GM19395 (cell line): ENCODE results near the gene RFNG.
A peak's percentile ranks its signal among the peaks of the same experiment; 100 is the strongest.
"Not testable (repeated sequence)": the region's sequence is repeated elsewhere in the genome, so short reads cannot be mapped to it uniquely, and the experiment has no call there.

Experiments
- ATAC-seq: cut with Tn5 transposase; IDR thresholded peaks from one replicate; pipeline ENCODE4 v1.9.1; 2021; ENCODE audit warnings: mild to moderate bottlenecking, moderate library complexity; ENCODE audit not compliant: unreplicated experiment

The RFNG gene

DNA sequence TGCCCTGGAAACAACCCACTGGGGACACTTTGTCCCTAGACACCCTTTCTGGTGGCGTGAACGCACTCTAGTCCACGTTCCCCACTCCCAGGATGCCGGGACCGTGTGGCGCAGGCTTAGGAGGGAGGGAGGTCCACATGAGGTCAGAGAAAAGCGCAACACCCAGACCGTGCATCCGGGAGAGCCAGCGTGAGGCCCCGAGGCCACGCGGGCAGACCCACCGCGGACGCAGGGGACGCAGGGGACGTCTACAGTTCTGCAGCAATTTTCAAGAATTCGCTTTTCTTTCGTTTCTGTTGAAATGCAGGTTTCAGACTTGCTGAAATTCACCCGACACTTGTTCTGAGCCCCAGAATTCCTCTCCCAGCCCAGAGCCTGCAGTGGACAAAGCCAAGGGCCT lies 4.7 kb downstream of the RFNG start:
- no peak for ATAC-seq

DNA sequence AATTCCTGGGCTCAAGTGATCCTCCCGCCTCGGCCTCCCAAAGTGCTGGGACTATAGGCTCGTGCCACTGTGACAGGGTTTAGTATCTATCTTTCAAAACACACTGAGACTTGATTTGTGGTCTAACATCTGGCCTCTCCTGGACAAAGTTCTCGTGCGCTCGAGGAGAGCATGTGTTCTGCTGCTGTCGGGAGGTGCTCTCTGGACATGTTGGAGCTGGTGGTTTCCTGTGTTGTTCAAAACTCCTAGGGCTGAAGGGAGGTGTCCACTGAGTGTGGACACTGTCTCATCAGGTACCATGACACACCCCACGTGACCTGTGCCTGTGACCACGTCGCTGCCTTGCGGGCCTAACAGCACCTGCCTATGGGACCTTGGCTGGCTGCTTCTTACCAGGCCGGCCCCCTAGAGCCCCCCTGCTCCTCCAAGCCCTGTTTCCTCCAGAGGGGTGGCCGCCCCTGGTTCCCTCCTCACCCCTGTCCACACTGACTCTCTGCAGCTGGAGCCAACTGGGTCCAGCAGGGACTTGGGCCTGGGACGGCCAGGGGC lies 5.6 kb downstream of the RFNG start:
- ATAC-seq: no peak

DNA sequence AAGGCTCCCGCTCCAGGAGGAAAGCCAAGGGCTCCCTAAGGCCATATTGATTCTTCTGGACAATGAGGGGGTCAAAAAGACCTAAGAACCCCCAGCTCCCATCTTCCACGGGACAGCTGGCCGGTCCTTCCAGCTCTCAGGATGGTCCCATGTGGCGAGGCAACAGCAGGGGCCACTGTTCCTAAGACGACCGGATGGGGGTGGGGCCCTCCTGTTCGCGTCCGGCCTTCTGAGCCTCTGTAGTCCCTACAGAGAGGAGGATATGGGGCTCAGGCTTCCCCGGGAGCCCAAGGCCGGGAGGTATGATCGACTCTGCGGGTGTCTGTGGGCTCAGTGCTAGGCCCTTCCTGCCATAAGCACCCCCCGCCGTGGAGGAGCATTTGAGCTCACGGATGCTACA lies 8.1 kb downstream of the RFNG start:
- ATAC-seq: no peak

DNA sequence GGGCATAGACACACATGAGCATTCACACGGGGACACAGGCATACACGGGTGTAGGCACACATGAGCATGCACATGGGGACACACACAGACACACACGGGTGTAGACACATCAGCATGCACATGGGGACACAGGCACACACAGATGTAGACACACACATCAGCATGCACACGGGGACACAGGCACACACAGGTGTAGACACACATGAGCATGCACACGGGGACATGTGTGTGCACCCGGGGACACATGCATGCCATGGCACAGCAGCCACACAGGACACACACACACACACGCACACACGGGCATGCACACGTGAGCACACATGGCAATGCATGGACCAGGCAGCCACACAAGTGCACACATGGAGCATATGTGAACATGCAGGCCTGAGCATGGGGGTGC lies 9.0 kb downstream of the RFNG start:
- ATAC-seq: no peak

DNA sequence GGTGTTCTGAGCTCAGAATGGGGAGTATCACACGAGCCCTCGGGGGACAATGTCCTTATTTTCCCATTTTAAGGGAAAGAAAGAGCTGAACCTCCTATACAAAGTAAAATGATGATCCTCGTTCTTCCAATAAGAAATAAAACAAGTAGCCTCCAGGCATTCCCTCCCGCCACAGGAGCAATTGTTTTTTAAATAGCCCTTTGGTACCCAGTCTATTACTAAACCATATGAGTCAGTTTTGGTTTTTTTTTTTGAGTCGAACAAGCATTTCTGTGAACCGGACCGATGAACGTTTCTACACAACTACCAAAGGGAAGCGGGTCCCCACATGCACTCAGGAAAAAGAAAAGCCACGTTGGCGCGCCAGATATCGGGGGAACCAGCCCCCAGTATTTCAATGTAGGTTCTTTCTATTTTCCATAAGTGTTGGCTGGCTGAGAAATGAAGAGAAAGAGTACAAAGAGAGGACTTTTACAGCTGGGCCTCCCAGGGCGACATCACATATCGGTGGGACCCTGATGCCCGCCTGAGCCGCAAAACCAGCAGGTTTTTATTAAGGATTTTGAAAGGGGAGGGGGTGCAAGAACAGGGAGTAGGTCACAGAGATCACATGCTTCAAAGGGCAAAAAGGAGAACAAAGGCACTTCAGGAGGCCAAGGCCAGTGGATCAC lies 10.3 kb downstream of the RFNG start:
- no peak for ATAC-seq

DNA sequence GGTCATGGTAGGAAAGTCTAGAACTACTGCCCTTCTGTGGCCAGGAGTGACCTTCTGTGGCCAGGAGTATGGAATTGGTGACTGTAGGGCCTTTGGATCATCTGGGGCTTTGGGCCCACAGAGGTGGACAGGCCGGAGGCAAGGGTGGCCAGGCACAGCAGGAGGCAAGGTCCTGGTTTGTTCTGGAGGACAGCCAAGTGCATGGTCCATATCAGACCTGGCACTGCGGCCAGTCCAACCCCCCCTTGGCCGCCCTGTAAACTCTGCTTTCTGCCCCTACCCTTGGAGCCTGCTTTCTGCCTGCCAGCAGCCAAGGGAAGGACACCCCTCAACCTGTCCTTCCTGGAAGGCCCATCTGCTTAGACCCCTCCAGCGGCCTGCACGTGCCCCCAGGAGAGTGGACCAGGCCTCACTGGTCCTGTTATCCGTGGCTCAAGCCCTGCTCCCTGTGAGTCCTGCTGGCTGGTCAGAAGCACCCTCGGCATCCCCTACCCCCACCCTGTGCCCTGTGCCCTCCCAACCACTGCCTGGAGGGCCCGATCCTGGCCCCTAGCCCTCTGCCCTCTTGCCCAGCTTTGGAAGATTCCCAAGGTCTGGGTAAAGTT lies 11.8 kb downstream of the RFNG start:
- no peak for ATAC-seq

DNA sequence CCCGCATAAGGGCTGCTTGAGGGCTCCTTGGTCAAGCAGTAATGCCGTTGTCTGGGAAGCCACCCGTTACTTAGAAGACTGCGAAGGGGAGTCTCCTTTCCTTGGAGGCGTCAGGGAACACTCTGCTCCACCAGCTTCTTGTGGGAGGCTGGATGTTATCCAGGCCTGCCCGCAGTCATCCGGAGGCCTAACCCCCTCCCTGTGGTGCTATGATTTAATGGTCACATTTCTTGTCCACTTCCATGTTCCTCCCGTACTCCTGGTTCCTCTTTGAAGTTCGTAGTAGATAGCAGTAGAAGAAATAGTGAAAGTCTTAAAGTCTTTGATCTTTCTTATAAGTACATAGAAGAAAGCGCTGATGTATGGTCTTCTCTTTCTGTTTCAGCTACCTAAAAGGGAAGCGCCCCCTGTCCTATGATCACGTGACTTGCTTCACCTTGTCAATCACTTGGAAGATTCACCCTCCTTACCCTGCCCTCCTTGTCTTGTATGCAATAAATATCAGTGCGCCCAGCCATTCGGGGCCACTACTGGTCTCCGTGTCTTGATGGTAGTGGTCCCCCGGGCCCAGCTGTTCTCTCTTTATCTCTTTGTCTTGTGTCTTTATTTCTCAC lies 12.7 kb downstream of the RFNG start:
- ATAC-seq: not testable (repeated sequence)

DNA sequence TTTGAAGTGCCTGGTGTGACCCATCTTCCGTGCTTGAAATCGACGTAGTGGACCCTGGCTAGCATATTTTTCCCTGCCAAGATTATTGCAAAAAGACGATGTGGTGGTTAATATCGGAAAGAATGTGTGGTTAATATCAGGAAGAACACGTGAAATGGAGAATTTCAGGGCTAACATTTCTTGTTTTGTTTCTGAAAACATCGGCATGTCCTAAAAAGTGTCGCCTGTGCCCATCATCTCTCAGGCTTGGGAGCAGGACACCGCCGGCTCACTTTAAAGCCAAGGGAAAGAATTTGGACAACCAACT lies 13.8 kb downstream of the RFNG start:
- ATAC-seq: no peak

DNA sequence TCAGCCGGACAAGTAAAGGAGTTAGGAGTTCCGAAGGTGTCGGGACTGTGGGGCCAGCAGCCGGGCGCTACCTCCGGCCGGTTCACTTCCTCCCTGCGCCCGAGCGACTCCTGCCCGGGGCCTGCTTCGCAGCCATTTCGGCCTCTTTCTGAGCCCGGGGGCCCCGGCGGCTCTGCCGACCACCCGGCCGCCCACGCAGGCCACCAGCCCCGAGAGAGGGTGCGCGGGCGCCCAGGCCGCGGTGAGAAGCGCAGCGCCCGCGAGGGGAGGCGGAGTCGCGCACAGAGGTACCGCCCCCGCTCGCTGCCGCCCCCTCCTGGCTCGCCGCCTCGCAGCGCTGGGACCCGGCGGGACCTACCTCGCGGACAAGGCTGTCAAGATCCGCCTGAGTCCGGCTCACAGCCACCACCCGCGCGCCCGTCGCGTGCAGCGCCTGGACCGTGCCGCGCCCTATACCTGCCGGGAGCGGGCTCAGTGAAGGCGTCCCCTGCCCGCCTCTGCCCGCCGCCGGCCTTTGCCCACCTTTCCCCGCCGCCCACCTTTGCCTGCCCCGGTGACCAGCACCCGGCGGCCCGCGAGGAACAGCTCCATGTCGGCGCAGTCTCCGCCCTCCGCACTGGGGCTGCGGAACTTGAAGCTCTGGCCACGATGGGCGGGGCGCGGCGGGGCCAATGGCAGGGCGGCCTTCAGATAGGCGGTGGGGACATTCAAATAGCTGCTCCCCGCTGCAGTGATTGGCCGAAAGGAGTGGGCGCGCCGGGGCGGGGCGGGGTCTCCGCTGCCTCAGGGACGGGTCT lies 14.3 kb downstream of the RFNG start, which contains the start of gene DCXR:
Gene DCXR, minus strand, starts transcription at position 606 of the 797 bp plus-strand sequence. Its CDS starts 15 bp downstream, at position 591.
- ATAC-seq: peak; percentile 89

DNA sequence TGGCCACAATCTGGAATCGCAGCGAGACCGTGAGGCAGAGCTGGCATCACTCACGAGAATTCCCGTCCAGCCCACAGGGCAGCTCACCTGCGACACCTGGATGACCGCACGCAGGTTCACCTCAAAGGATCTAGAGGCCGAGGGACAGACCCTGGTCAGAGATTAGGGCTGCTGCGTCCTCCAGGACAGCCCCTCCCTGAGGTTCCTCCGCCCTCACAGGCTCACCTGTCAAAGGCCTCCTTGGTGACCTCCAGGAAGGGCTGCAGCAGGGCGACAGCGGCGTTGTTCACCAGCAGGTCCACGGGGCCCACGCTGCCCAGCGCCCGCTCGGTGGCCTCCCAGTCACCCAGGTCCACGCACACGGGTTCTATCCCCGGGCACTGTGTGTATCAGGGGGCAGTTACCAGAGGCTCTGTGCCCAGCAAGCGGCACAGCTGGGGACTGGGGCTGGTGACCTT lies 14.9 kb downstream of the RFNG start:
- no peak for ATAC-seq

DNA sequence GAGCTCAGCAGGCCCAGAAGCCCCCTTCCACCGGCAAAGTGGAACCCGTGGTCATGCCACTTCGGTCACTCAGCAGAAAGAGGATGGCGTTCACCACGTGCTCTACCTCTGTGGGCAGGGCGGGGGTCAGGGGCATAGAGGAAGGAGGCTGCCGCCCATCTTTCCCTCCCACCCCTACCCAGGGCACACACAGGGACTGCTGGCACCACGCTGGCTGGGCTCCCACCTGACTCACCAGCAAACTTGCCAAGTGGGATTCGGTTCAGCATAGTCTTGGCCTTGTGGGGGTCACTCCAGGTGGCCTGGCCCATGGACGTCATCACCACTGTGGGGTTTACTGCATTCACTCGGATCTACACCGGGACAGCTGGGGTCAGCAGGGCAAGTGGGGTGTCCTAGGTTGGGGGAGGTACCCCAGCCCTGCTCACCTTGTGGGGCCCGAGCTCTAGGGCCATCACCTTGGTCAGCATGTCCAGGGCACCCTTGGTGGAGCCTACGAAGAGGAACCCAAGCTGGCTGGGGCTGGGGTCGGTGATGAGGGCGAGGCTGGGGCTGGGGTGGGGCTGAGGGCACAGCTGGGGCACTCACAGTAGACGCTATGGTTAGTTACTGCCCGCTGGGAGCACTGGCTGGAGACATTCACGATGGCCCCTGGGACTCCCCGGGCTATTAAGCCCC lies 15.5 kb downstream of the RFNG start:
- no peak for ATAC-seq

DNA sequence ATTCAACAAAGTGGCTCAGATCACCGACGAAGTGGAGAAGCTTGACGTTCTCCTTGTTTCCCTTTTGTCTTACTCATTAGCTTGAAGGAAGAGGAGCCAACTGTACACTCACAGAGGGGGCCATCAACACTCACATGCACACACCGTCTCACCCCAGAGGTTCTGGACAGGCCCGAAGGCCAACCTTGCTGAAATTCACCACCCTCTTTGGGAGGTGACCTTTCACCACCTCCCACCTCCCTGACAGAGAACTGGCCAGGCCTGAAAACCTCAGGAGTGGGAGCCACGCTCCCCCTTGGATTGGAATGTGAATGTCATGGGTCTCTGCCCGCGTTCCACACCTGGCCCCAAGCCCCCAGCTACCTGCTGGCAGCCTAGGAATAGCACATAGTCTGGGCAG lies 16.1 kb downstream of the RFNG start:
- ATAC-seq: no peak

DNA sequence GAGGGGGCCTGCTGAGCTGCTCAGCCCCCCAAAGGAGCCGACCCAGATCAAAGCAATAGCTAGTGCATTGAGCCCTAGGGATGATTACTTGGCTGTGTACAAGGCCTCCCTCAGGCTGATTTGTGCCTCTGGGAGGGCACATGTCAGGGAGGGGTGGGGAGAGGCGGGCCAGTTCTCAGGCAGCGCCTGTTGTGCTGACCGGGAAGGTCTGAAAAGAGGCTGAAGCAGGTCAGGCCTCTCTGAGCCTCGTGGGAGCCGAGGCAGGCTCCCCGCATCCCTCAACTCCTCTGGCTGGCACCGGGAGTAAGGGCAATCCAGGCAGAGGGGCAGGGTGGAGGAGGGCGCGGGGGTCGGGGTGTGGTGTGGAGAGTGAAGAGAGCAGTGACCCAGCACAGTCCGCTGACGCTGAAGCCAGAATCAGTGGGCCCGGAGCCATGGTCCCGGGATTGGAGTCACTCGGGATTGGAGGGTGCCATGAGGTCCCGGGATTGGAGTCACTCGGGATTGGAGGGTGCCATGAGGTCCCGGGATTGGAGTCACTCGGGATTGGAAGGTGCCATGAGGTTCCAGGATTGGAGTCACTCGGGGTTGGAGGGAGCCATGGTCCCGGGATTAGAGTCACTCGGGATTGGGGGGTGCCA lies 17.1 kb downstream of the RFNG start:
- no peak for ATAC-seq

DNA sequence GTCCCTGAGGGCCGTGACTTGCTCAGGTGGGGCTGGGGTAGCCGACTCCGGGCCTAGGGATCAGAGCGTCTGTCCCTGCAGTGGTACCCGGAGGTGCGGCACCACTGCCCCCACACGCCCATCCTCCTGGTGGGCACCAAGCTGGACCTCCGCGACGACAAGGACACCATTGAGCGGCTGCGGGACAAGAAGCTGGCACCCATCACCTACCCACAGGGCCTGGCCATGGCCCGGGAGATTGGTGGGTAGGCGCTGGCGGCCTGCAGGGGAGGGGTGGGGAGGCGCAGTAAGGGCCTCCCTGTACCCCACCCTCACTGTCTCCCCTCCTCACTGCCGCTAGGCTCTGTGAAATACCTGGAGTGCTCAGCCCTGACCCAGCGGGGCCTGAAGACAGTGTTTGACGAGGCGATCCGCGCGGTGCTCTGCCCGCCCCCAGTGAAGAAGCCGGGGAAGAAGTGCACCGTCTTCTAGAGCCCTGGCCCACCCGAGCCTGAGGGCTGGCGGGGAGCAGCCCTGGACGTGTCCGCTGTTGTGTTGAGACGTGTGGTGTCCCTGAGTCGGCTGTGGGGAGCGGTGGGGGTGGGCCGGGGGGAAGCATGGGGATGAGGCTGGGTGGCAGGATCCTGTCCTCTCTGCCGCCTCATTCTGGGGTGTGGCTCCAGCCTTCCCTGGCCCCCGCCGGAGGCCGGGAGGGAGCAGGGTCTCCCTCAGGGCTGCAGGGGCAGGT lies 18.1 kb downstream of the RFNG start:
- no peak for ATAC-seq

DNA sequence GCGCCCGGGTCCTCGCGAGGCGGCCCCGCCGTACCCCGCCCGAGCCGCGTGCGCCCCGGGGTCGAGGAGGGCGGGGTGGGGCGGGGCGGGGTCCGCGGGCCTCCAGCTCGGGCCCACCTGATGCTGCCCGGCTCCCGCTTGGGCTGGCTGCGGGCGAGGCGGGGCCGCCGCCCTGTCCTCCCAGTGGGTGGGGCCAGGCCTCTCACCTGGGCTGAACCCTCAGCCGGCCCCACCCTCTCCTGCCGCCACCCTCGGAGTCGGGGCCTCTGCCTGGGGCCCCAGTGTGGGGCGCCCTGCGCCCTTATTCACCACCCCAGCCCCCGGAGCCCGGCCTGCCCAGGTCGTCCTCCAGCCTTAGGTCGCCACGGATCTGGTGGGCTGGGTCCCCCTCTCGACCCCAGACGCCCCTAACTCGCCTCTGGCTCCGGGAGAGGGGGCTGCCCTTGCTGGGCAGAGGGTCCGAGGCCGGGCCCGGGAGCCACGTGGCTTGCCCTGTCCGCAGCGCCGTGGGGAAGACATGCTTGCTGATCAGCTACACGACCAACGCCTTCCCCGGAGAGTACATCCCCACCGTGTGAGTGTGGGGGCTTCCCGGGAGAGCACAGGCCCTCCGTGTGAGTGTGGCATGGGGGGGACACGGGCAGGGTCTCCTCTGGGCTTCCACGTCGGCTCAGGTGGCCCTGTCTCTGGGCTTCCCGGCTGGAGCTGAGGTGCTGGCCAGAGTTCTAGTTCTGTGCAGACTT lies 19.6 kb downstream of the RFNG start:
- ATAC-seq: no peak

DNA sequence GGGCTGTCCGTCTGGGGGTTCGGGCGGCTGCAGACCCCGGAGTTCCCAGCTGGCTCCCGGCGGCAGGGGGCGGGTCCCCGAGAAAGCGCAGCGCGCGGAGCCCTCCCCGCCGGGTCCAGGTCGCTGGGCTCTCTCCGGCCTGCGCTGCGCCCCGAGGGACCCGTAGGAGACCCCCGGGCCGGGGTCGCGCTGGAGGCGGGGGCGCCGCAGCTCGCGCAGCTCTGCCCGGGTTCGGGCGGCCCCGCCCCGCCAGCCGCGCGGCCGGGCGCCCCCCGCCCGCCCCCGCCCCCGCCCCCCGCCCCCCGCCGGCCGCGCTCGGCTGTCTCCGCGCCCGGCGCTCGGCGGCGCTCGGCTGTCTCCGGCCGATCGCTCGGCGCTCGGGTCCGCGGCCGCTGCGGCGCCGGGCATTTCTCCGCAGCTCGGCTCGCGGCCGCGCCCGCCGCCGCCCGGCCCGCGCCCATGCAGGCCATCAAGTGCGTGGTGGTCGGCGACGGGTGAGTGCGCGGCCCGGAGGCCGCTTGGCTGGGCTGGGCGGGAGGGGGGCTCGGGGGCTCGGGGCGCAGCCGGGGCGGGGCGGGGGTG lies 20.2 kb downstream of the RFNG start, which contains the start of gene RAC3:
Gene RAC3, plus strand, starts transcription at position 376 of the 582 bp plus-strand sequence. Its CDS starts 84 bp downstream, at position 460.
- ATAC-seq: no peak

DNA sequence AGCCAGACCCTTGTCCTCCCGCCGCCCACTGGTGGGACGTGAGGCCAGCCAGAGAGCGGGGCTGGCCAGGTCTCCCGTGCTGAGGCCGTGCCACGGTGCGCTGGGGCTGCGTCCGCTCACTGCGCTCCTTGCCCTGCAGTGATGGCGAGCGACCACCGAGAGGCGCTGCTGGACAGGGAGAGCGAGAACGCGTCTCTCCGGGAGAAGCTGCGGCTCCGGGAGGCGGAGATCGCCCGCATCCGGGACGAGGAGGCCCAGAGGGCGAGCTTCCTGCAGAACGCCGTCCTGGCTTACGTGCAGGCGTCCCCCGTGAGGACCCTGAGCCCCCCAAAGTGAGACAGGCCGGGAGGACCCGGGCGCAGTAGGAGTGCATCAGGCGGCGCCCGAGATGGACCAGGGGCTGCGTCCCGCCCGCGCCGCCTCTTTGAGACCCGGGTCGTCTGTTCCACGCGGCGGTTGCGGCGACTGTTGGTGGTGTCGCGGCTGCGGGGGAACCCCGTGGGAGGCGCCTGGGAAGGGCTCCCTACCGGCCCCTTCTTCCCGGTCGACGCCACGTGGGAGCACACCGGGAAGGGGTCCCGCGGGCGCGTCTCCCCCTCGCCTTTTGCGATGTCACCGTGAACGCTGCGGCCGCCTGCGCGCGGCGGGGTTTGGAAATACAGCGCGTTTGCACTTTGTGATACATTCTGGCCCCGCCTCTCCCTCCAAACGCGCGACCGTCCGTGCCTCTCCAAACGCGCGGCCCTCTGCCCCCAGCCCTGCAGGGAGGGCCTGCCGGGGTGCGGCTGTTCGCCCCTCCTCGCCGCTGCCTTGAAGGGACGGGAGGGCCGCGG lies 20.9 kb downstream of the RFNG start:
- no peak for ATAC-seq
